ENCODE data around the gene IGF1.

Gene IGF1

GRCh38 chr12:102423462-102423861 lies 56.9 kb downstream of the IGF1 start:
- no peak for TF ChIP-seq TCF12 (IDR thresholded peaks at IDR 0.05; ENCODE audit: low read depth)

GRCh38 chr12:102421802-102422583 lies 58.4 kb downstream of the IGF1 start:
- TF ChIP-seq YY1 (IDR thresholded peaks at IDR 0.05; ENCODE audit: low read depth): no peak
- TF ChIP-seq USF1 (IDR thresholded peaks at IDR 0.05): no peak
- no peak for TF ChIP-seq FOXM1 (IDR thresholded peaks at IDR 0.05; ENCODE audit: borderline replicate concordance, low read depth)
- TF ChIP-seq TEAD4 (IDR thresholded peaks at IDR 0.05): no peak
- no peak for TF ChIP-seq EGR1 (IDR thresholded peaks at IDR 0.05)
- no peak for TF ChIP-seq REST (IDR thresholded peaks at IDR 0.05; ENCODE audit: low read depth)
- TF ChIP-seq TCF12 (IDR thresholded peaks at IDR 0.05; ENCODE audit: low read depth): no peak
- TF ChIP-seq EP300 (IDR thresholded peaks at IDR 0.05; ENCODE audit: borderline replicate concordance): no peak
- TF ChIP-seq MAX (IDR thresholded peaks at IDR 0.05): no peak
- TF ChIP-seq NFIC (IDR thresholded peaks at IDR 0.05): no peak
- TF ChIP-seq CREB1 (IDR thresholded peaks at IDR 0.05; ENCODE audit: low read depth): no peak
- no peak for TF ChIP-seq ZBTB7A (IDR thresholded peaks at IDR 0.05; ENCODE audit: low read depth)
- no peak for TF ChIP-seq RAD21 (IDR thresholded peaks at IDR 0.05; ENCODE audit: low read depth)
- no peak for TF ChIP-seq CEBPB (IDR thresholded peaks at IDR 0.05)
- no peak for TF ChIP-seq TAF1 (IDR thresholded peaks at IDR 0.05; ENCODE audit: low read depth)

- no peak for TF ChIP-seq USF1 (IDR thresholded peaks at IDR 0.05)
- no peak for TF ChIP-seq FOXM1 (IDR thresholded peaks at IDR 0.05; ENCODE audit: borderline replicate concordance, low read depth)
- TF ChIP-seq CEBPB (IDR thresholded peaks at IDR 0.05): no peak
- no peak for TF ChIP-seq TEAD4 (IDR thresholded peaks at IDR 0.05)
- no peak for TF ChIP-seq TAF1 (IDR thresholded peaks at IDR 0.05; ENCODE audit: low read depth)
- no peak for TF ChIP-seq MAX (IDR thresholded peaks at IDR 0.05)
- no peak for TF ChIP-seq ZBTB7A (IDR thresholded peaks at IDR 0.05; ENCODE audit: low read depth)
These were observed 61.1 kb downstream of the IGF1 start for GRCh38 chr12:102419094-102419764.

- no peak for TF ChIP-seq USF1 (IDR thresholded peaks at IDR 0.05)
- TF ChIP-seq NFIC (IDR thresholded peaks at IDR 0.05): no peak
- no peak for TF ChIP-seq TEAD4 (IDR thresholded peaks at IDR 0.05)
These were observed 63.3 kb downstream of the IGF1 start for GRCh38 chr12:102417055-102417454.

- TF ChIP-seq RAD21 (IDR thresholded peaks at IDR 0.05; ENCODE audit: low read depth): no peak
- no peak for TF ChIP-seq TCF12 (IDR thresholded peaks at IDR 0.05; ENCODE audit: low read depth)
- TF ChIP-seq TEAD4 (IDR thresholded peaks at IDR 0.05): no peak
- TF ChIP-seq REST (IDR thresholded peaks at IDR 0.05; ENCODE audit: low read depth): no peak
- no peak for TF ChIP-seq TAF1 (IDR thresholded peaks at IDR 0.05; ENCODE audit: low read depth)
- TF ChIP-seq EGR1 (IDR thresholded peaks at IDR 0.05): no peak
- TF ChIP-seq CREB1 (IDR thresholded peaks at IDR 0.05; ENCODE audit: low read depth): no peak
- TF ChIP-seq MAX (IDR thresholded peaks at IDR 0.05): no peak
- TF ChIP-seq EP300 (IDR thresholded peaks at IDR 0.05; ENCODE audit: borderline replicate concordance): no peak
- no peak for TF ChIP-seq CEBPB (IDR thresholded peaks at IDR 0.05)
- no peak for TF ChIP-seq YY1 (IDR thresholded peaks at IDR 0.05; ENCODE audit: low read depth)
- TF ChIP-seq USF1 (IDR thresholded peaks at IDR 0.05): no peak
- no peak for TF ChIP-seq NFIC (IDR thresholded peaks at IDR 0.05)
- no peak for TF ChIP-seq ZBTB7A (IDR thresholded peaks at IDR 0.05; ENCODE audit: low read depth)
These were observed 64.8 kb downstream of the IGF1 start for GRCh38 chr12:102415515-102415914.

Measured in Ishikawa (cell line).